Mesothelial cell of epicardium (in vitro differentiated cells): ENCODE data around the gene RNGTT. TPM values are rescaled to one million over a fixed set of nuclear protein-coding genes. Genes with fewer than 3 reads are reported as not detected.

Experiments used
- DNase-seq, 2 experiments: peaks; one replicate each; pipeline ENCODE4 v3.0.0; 2021; ENCODE audit warnings: low spot score in 2 of 2; ENCODE audit not compliant: unreplicated experiment in 2 of 2
- H3K27ac Mint-ChIP-seq: 2 replicates; pipeline ENCODE4 v1.8.0; 2021; ENCODE audit warnings: mixed read lengths
- H3K27me3 Mint-ChIP-seq: 2 replicates; pipeline ENCODE4 v1.8.0; 2021; ENCODE audit warnings: low read depth, mixed read lengths
- H3K36me3 Mint-ChIP-seq: 2 replicates; pipeline ENCODE4 v1.8.0; 2021; ENCODE audit warnings: mixed read lengths
- H3K4me1 Mint-ChIP-seq: 2 replicates; pipeline ENCODE4 v1.8.0; 2021; ENCODE audit warnings: mixed read lengths
- H3K4me3 Mint-ChIP-seq: 2 replicates; pipeline ENCODE4 v1.8.0; 2021; ENCODE audit warnings: mild to moderate bottlenecking, moderate library complexity, mixed read lengths
- H3K9me3 Mint-ChIP-seq: 2 replicates; pipeline ENCODE4 v1.8.0; 2021; ENCODE audit warnings: mixed read lengths
- total RNA-seq: library from RNA; stranded (reverse); gene quantifications from 3 replicates; pipeline ENCODE4 v1.2.1, GENCODE V29; 2021
- TF ChIP-seq, protein P1 (sequence below): fragments of 200-600 bp; sonication (generic); IDR thresholded peaks from one replicate; pipeline ENCODE4 v1.5.0; 2021; ENCODE audit warnings: antibody characterized with exemption; ENCODE audit not compliant: unreplicated experiment

Gene RNGTT
- total RNA-seq, 1 donor from 2014 or later = 16.5 TPM

DNA sequence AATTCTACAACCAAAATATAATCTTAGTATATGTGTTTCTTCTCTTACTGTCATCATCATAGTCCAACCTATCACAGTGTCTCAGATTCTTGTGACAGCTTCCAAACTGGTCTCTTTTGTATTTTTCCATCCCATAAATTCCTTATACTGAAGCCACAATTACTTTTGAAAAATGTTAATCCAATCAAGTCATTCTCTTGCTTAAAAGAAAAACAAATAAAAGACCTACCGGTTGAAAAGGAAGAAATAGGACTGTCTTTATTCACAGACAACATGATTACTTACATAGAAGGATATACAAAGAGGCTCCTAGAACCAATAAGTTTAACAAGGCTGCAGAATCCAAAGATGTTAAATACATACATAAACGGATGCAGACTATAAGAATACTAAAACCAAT is 339.9 kb downstream of the RNGTT start:
- Mint-ChIP-seq H3K4me1 (no peaks in the 10 kb centered on the region), H3K27me3 (no peaks in the 10 kb centered on the region), H3K9me3 (peaks cover 5% of the 10 kb centered on the region), H3K27ac (no peak overlapping the region), H3K4me3 (no peak overlapping the region), H3K36me3 (no peaks in the 10 kb centered on the region)
- DNase-seq = no peak
- TF ChIP-seq, protein P1, sequence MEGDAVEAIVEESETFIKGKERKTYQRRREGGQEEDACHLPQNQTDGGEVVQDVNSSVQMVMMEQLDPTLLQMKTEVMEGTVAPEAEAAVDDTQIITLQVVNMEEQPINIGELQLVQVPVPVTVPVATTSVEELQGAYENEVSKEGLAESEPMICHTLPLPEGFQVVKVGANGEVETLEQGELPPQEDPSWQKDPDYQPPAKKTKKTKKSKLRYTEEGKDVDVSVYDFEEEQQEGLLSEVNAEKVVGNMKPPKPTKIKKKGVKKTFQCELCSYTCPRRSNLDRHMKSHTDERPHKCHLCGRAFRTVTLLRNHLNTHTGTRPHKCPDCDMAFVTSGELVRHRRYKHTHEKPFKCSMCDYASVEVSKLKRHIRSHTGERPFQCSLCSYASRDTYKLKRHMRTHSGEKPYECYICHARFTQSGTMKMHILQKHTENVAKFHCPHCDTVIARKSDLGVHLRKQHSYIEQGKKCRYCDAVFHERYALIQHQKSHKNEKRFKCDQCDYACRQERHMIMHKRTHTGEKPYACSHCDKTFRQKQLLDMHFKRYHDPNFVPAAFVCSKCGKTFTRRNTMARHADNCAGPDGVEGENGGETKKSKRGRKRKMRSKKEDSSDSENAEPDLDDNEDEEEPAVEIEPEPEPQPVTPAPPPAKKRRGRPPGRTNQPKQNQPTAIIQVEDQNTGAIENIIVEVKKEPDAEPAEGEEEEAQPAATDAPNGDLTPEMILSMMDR = no peak

DNA sequence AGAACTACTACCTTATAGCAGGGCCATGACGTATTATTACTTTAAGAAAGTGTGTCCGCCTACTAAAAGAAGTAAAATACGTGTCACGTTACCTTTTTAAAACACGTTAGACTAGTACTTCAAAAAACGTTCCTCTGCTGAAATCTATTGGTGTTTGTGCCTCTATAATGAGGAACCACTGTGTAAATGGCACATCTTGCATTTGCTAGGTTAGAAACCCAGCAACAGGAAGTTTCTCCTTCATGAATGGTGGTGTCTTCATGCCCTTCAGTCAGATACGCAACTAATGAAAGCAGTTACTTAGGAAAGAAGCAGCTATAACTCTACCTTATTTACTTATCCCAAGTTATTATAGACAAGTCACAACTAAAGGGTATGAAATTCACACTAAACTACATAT is 343.5 kb downstream of the RNGTT start:
- Mint-ChIP-seq H3K27me3 (no peaks in the 10 kb centered on the region), H3K36me3 (peaks cover 4% of the 10 kb centered on the region)
- TF ChIP-seq, protein P1 = no peak

DNA sequence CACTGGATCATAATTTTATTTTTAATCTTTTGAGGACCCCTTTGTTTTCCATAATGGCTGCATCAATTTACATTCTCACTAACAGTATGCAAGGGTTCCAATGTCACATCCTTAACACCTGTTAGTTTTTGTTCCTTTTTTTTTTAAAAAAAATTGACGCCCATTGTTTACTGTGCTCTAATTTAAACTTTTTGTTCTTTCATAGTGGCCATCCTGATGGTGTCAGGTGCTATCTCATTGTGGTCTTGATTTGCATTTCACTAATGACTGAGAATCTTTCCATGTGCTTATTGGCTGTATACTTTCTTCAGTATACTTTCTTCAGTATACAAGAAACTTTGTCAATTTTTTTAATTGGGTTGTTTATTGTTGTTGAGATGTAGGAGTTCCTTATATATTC is 347.0 kb downstream of the RNGTT start:
- no peaks in the 10 kb centered on the region for H3K4me1 Mint-ChIP-seq
- no peak overlapping the region for H3K27ac Mint-ChIP-seq
- no peak overlapping the region for H3K4me3 Mint-ChIP-seq
- H3K27me3 Mint-ChIP-seq = no peaks in the 10 kb centered on the region
- H3K9me3 Mint-ChIP-seq = peaks cover 10% of the 10 kb centered on the region
- no peak for DNase-seq
- peaks cover 13% of the 10 kb centered on the region for H3K36me3 Mint-ChIP-seq
- TF ChIP-seq, protein P1 = no peak

More for the DNA sequence above, 343.5 kb downstream of the RNGTT start:
- H3K9me3 Mint-ChIP-seq = peaks cover 15% of the 10 kb centered on the region
- no peak overlapping the region for H3K4me3 Mint-ChIP-seq
- no peak overlapping the region for H3K27ac Mint-ChIP-seq
- DNase-seq = no peak
- no peaks in the 10 kb centered on the region for H3K4me1 Mint-ChIP-seq

DNA sequence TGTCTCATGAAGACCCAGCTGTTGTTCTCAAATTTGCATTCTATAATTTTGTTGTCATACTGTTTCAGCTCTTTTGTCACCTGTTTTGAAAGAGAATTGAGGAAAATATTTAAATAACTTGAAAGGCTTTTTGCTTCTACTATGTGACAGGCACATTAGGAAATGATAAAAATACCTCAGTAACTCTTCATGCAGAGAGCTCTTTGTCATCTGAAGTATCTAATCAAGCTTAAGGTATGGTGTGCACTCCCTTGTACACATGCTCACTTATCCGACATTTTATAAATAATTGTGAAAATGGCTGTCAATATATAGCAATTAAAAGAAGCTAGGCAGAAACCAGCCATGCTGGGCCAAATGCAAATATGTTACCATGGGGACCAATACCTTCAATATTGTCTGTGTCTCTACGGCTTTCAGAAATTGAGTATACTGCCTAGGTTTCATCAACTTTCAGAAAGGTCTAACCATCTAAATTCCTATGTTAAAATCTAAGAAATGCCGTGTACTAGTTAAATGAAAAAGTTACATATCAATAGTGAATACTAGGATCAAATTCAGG is 349.0 kb downstream of the RNGTT start:
- no peaks in the 10 kb centered on the region for H3K4me1 Mint-ChIP-seq
- TF ChIP-seq, protein P1 = no peak
- no peak overlapping the region for H3K4me3 Mint-ChIP-seq
- H3K27me3 Mint-ChIP-seq = no peaks in the 10 kb centered on the region
- no peak overlapping the region for H3K27ac Mint-ChIP-seq
- H3K36me3 Mint-ChIP-seq = peaks cover 13% of the 10 kb centered on the region
- peaks cover 10% of the 10 kb centered on the region for H3K9me3 Mint-ChIP-seq
- no peak for DNase-seq

DNA sequence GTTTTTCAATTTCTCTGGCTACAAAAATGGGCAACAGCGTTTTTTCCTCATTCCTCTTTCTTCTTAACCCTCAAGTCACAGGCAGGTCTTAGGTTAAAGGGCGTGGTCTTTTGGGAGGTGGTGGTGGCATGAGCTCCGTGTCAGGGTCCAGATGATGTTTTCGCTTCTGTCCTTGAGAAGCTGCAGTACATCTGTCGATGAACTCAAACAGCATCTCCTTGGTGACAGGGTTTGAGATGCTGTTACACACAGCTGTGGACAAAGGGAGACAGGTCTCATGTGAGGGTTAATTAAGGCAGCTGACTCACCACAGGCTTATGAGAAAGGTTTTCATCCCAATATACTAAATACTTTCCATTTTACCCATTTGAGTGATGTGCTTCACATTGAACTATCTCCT is 350.8 kb downstream of the RNGTT start:
- H3K27me3 Mint-ChIP-seq = no peaks in the 10 kb centered on the region
- peaks cover 10% of the 10 kb centered on the region for H3K9me3 Mint-ChIP-seq
- no peak for DNase-seq
- H3K36me3 Mint-ChIP-seq = peaks cover 16% of the 10 kb centered on the region
- TF ChIP-seq, protein P1 = no peak
- no peak overlapping the region for H3K4me3 Mint-ChIP-seq
- no peak overlapping the region for H3K27ac Mint-ChIP-seq
- H3K4me1 Mint-ChIP-seq = no peaks in the 10 kb centered on the region

DNA sequence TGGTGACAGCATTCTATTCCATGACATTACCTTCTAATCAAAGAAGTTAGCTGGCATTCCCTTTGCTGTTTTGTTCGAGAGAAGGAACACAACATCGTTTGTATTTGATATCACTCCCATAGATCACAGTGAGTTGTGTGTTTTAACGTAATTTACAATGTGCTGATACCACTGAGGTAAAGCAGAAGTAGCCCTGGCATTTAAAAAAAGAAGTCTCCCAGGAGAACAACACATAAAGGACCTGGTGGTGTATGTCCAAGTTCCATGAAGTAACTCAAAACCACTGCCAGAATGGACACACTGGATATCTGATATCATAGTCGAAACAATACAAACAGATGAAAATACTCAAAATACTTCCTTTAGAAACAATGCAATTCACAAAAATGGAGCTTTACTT is 351.7 kb downstream of the RNGTT start:
- peaks cover 5% of the 10 kb centered on the region for H3K9me3 Mint-ChIP-seq
- H3K4me1 Mint-ChIP-seq = no peaks in the 10 kb centered on the region
- TF ChIP-seq, protein P1 = no peak
- no peak for DNase-seq
- H3K27me3 Mint-ChIP-seq = no peaks in the 10 kb centered on the region
- no peak overlapping the region for H3K27ac Mint-ChIP-seq
- H3K36me3 Mint-ChIP-seq = peaks cover 15% of the 10 kb centered on the region
- no peak overlapping the region for H3K4me3 Mint-ChIP-seq
